HG02973 (cell line): ENCODE measurements around the gene CAPZB.

Experiments
- ATAC-seq: cut with Tn5 transposase; IDR thresholded peaks from one replicate; pipeline ENCODE4 v1.9.1; 2021; ENCODE audit warnings: moderate library complexity; ENCODE audit not compliant: unreplicated experiment

Gene CAPZB

DNA sequence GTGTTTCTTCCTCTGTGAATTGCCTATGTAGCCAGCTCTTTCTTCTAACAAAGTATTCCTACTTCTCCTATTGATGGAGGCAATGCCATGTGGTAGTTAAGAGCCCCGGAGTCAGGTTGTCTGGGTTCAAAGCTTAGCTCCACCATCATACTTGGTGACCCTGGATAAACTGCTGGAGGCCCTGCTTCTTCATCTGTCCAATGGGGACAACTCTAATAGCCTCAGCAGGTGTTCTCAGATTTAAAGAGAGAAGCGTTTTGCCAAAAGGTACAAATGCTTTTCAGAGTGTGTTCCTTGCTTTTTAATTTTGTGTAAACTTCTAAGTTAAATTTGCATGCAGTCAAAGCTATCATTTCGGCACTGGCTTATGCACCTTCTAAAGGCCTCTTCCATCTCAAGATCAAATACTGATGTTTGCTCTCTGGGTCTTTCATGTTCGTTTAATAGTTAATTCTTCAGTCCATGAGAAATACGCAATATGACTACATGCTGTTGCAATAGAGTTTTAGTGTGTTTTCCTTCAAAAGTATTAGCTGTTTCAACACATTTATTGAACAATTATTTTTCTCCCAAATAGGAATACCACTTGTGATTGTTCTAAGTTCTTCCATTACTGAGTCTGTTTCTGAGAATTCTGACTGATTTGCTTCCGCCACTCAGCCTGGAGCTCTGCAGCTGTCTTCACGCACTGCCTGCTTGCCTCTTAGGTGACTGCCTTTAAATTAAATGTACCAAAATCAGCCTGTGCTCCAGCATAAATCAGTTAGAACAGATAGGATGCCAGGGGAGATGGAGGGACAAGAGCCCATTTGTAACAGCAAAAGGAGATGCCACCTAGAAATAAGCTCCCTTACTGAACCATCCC lies 75.6 kb downstream of the CAPZB start:
- ATAC-seq = no peak

- no peak for ATAC-seq
These were observed 77.7 kb downstream of the CAPZB start for GRCh38 chr1:19407494-19408096.

DNA sequence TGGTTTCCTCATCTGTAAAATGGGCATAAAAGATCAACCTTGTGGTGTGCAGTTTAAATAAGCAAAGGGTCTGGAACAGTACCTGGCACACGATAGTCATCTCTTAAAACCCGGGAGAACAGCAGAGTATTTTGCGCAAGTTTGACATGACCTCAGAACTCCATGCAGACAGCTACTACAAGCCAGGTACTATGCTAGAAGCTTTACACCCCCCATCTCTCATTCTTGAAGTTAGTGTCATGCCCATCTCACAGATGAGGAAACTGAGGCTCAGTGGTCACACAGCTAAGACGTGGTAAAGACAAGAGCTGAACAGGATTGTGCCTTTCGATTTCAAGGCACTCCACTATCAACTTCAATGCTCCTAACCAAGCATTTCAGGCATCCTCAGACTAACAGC lies 78.7 kb downstream of the CAPZB start:
- ATAC-seq = no peak

DNA sequence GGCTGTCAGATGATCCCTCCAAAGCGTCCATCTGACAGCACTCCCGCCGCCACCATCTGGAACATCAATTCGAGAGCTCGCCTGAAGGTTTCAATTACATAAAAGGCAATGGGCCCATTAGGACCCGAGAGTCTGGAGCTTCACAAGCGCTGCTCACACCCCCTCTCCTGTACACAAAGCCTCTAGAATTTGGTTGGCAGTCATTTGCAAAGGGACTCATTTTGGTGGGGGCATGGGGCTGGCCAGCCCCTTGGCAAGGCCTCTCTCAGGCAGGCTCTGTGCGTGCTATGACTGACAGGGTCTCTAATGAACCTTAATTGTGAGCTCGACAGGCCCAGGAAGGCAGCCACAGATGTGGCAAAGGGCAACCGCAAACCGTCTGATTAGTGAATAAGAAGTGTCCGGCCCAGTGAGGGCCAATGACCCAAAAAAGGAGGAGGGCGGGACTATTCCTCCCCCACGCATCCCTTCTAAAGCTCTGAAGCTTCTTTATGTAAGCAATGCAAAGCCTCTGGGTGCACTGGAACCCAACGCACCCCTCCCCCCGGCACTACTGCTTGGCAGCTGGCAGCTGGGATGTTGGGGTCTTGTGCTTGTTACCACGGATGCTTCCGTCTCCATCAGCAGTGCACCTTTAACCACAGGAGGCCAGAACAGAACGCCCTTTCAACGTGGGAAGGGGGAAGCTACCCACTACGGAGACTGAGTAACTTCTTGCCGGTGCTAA lies 79.4 kb downstream of the CAPZB start:
- no peak for ATAC-seq

DNA sequence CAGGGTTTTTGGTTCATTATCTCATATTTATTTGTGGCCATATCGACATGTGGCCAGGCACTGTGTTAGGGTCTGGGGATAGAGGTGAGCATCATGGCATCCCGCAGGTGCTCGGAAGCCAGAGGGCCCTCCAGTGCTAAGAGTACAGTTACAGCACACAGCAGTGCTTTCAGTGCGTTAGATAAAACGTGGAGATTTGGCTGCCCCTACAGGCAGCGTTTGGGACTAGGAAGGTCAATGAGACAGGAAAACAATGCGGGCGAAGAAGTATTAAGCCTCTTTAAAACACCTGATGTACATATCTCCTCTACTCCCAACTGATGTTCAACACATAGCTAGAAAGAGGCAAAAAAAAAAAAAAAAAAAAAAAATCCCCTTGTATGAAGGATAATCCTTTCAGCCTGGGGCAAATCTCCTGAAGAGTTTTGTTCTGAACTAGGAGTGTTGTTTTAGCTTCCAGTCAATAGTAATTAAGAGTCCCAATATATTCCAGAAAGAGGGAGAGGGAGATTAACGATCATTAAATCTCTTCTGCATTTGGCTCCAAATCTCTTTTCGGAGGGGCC lies 80.1 kb downstream of the CAPZB start:
- no peak for ATAC-seq

GRCh38 chr1:19404748-19405147 lies 80.6 kb downstream of the CAPZB start:
- no peak for ATAC-seq

DNA sequence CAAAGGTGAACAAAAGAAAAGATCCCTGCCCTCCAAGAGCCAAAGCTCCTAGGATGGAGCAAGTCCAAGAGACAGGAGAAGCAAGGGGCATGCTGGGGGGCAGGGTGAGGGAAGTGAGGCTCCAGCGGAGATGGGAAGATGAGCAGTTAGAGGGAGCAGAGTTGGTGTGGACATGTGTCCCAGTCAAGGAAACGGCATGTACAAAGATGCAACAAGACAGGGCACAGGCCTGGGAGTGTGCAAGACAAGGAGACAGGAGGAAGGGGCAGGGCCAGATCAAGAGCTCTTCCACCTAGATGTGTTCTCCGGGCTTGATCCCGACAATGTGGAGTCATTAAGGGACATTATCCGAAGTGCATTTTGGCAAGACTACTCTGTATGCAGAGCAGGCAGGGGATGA lies 82.1 kb downstream of the CAPZB start:
- no peak for ATAC-seq

- no peak for ATAC-seq
These were observed 83.1 kb downstream of the CAPZB start for GRCh38 chr1:19402031-19402813.

GRCh38 chr1:19401535-19401889 lies 83.8 kb downstream of the CAPZB start:
- ATAC-seq = no peak

DNA sequence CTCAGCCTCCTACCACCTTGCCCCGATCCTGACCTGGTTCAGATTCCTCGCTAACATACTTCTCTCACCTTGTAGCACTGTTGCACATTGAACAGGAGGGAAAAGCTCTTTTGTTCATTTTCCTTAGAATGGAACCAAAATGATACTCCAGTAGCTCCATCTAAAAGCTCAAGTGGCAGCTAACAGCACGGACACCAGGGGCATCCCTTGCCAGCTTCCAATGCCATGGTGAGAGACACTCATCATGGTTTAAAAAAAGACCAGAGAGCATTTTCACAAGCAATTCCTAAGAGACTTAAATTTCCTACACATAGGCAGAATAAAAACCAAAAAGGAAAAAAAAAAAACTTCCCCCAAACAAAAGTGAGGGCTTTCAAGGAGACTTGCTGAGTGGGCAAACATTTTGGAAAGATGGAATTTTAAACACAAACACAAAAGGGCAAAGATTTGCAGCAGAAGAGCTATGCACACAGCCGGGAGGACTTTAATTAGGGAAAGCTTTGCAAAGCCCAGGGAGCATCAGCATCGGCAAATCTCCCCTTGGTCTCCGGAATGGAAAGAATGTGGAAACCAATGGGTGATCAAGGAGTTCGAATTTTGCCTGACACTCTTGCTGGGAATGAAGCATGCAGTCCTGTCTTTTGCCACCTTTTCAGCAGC lies 84.3 kb downstream of the CAPZB start:
- ATAC-seq = no peak

DNA sequence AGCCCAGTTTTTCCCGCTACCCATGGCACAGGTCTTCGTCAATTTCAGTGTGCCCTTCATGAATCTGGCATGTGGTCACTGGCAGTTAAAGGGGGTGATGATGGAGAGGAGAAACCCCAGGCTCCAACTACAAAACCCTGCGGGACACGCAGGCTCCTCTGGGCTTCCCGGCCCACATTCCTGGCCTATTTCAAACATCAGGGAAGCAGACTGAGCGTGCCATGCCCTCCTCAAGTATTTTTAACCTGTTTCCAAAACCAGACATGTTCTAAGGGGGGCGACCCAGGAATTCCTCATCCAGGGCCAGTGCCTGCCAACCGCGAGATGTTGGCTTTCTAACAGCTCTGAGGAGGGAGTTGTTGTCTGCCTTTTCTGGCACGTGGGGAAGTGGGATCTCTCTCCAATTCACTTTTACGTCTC lies 85.1 kb downstream of the CAPZB start:
- no peak for ATAC-seq

DNA sequence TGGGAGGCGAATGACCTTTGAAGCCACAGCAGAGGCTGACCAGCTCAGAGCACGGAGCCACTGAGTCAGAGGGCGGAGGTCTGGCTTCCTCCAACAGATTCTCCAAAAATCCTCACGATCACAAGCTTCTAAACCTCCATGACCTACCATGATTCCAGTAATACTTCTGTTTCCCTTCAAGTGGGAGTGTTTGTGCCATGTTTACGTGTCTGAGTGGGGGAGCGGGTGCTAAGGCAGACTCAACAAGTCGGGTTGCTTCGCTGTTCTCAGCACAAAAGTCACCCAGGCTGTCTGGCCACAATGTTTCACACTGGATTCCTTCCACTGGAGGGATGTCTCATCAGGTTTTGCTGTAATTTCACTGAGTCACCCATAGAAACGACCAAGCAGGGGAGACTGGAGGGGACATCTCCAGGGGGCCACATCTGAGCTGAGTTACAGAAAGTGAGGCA lies 87.0 kb downstream of the CAPZB start:
- ATAC-seq = no peak

- ATAC-seq = no peak
These were observed 88.0 kb downstream of the CAPZB start for GRCh38 chr1:19397217-19397945.

- no peak for ATAC-seq
These were observed 89.1 kb downstream of the CAPZB start for GRCh38 chr1:19396280-19396679.

- no peak for ATAC-seq
These were observed 89.6 kb downstream of the CAPZB start for GRCh38 chr1:19395678-19396192.

DNA sequence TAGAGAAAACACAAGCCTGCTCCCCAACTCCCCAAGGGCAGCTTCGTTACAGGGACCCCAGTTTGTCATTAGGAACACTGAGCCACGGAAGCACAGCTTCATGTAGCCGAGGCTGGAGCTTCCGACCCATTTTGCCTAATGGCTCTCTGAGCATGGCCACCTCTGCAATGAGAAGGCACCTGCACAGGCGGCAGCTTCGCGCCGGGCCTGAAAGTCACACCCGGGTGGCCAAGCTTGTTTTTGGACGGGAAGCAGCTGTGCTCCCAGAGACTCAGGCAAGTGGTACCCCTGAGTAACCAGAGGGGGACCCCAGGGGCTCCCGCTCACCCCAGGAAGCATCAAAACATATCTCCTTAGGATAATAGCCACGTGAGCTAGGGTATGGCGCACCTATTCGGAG lies 92.3 kb downstream of the CAPZB start:
- ATAC-seq = no peak

DNA sequence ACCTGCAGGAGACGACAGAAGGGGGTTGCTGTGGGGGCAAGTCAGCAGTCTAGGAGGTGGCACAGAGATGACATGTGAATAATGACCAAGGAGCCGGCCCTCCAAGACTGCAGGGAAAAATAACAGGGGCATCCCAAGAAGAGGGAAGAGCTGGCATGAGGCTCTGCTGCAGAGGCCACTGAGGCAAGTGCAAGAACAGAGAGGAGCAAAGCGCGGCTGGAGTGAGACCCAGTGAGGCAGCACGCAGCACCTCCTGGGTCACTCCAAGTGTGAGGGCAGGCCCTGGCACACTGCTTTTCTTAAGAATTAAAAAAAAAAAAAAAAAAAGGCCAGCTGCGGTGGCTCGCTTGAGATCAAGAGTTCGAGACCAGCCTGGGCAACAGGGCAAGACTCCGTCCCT lies 93.1 kb downstream of the CAPZB start:
- ATAC-seq = no peak

- no peak for ATAC-seq
These were observed 93.8 kb downstream of the CAPZB start for GRCh38 chr1:19391596-19391981.

GRCh38 chr1:19390901-19391595 lies 94.3 kb downstream of the CAPZB start:
- ATAC-seq = peak; percentile 50
